HG02642 (cell line): ENCODE results near the gene NAALADL1.
"Not testable (repeated sequence)": the region's sequence is repeated elsewhere in the genome, so short reads cannot be mapped to it uniquely, and the experiment has no call there.

Experiments used
- ATAC-seq: cut with Tn5 transposase; IDR thresholded peaks from one replicate; pipeline ENCODE4 v1.9.1; 2021; ENCODE audit warnings: mild to moderate bottlenecking; ENCODE audit not compliant: unreplicated experiment, poor library complexity

The NAALADL1 gene

GRCh38 chr11:65017937-65018336 lies 40.4 kb downstream of the NAALADL1 start:
- no peak for ATAC-seq

- ATAC-seq, result no peak
These were observed 41.6 kb downstream of the NAALADL1 start for GRCh38 chr11:65016705-65017104.

- no peak for ATAC-seq
These were observed 43.6 kb downstream of the NAALADL1 start for GRCh38 chr11:65014726-65015227.

GRCh38 chr11:65013888-65014725 lies 44.2 kb downstream of the NAALADL1 start, which contains the start of gene ARL2:
Gene ARL2, plus strand, starts transcription at chr11:65014160. Its CDS starts 48 bp downstream, at chr11:65014208.
- peak; percentile 86 for ATAC-seq

- ATAC-seq, result peak; percentile 70
These were observed 45.0 kb downstream of the NAALADL1 start for GRCh38 chr11:65013130-65013887.

- no peak for ATAC-seq
These were observed 49.5 kb downstream of the NAALADL1 start for GRCh38 chr11:65008873-65009272.

GRCh38 chr11:65008016-65008415 lies 50.3 kb downstream of the NAALADL1 start:
- no peak for ATAC-seq

GRCh38 chr11:65003968-65004367 lies 54.4 kb downstream of the NAALADL1 start:
- ATAC-seq, result not testable (repeated sequence)

- ATAC-seq, result no peak
These were observed 55.1 kb downstream of the NAALADL1 start for GRCh38 chr11:65003282-65003681.

- ATAC-seq, result no peak
These were observed 55.6 kb downstream of the NAALADL1 start for GRCh38 chr11:65002706-65003105.

GRCh38 chr11:64999478-64999877 lies 58.9 kb downstream of the NAALADL1 start:
- ATAC-seq, result no peak

GRCh38 chr11:64998690-64999431 lies 59.5 kb downstream of the NAALADL1 start:
- no peak for ATAC-seq

- no peak for ATAC-seq
These were observed 60.2 kb downstream of the NAALADL1 start for GRCh38 chr11:64998141-64998540.

- ATAC-seq, result no peak
These were observed 61.5 kb downstream of the NAALADL1 start, which contains the start of gene BATF2 for GRCh38 chr11:64996710-64997380. Gene BATF2, minus strand, starts transcription at chr11:64996971. Its CDS starts 57 bp downstream, at chr11:64996914.

- ATAC-seq, result no peak
These were observed 62.0 kb downstream of the NAALADL1 start for GRCh38 chr11:64996327-64996709.
